Measurements from ENCODE around the gene RNF20.
A peak's percentile ranks its signal among the peaks of the same experiment; 100 is the strongest.
"Not testable (repeated sequence)": the region's sequence is repeated elsewhere in the genome, so short reads cannot be mapped to it uniquely, and the experiment has no call there.

Gene RNF20

GRCh38 chr9:101536351-101536750, 2.7 kb downstream of the RNF20 start:
- DNase-seq = no peak

DNA sequence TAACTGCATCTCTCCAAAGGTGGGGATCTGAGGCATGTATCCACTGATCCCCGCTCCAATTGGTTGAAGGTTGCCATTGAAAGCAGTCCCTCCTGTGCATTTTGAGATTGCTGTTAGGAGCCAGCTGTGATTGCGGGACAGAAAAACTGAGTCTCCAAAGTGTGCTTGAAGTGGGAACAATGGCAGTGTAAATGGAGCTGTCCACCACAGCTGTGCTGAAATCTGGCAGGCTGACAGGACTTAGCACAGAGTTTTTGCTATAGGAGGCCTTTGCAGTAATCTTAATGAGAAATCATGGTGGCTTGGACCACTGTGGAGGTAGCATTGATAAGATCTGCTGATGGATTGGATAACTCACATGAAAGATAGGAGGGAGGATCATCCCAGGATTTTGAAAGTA, 3.3 kb downstream of the RNF20 start:
- DNase-seq = peak in 1 of 6 experiments; percentile 1

- no peak for DNase-seq
Measured at GRCh38 chr9:101540069-101540468, 6.4 kb downstream of the RNF20 start.

- no peak for DNase-seq
Measured at GRCh38 chr9:101543098-101543735, 9.6 kb downstream of the RNF20 start.

- not testable (repeated sequence) for DNase-seq
Measured at GRCh38 chr9:101549472-101550098, 15.9 kb downstream of the RNF20 start.

GRCh38 chr9:101561740-101562139, 28.1 kb downstream of the RNF20 start:
- DNase-seq = no peak

DNA sequence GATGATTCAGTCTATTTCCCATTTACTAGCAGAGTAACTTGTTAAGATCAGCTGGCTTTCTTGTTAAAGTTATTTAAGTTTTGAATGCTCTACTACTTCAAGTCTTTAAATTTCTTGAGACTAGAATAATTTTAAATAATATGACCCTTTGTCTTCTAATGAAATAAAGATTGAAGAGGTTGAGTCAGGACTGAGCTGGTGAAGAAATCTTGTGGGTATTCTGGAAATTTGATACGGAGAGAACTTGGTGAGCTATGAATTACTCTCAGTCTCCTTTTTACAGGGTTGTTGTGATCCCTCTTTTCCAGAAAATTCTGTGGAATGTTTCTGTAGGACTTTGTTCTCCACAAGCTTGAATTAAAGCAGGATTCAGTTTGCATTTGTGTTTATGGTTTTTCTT, 29.3 kb downstream of the RNF20 start:
- DNase-seq = no peak

GRCh38 chr9:101564252-101564651, 30.6 kb downstream of the RNF20 start:
- DNase-seq = no peak

DNA sequence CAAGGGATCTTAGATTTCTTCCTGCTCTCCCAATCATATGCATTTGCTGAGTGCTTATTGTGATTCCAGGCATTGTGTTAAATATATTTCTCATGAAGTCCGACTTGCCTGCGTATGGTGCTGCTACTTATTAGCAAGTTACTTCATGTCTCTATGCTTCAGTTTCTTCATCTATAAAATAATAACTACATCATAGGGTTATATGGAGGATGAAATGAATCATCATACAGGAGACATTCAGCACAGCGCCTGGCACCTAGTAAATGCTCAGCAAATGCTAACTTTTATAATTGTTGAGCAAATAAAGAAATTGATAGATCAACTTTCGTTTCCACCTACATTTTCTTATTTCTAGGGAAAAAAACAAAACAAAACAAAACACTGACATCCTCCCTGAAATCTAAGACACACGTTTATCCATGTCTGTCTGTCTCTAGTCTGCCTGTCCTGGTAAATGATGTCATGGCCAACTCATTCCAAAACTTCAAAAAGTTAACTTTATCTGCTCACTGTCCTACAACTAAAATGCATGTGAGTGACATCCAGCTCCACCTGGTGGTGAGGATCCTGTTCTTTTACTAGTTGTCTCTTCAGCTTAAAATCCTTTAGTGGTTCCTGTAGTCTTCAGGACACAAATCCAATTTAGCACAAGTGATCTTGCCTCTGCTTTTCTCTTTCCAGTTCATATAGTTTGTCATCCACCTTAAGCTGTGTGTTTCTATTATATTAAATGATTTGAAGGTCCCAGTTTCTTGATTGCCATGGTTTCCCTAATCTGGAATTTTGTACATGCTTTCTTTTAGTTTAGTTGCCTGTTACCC, 33.5 kb downstream of the RNF20 start:
- DNase-seq = peak in 3 of 6 experiments; percentile 10 to 26 (median 20)

- no peak for DNase-seq
Measured at GRCh38 chr9:101567725-101568350, 34.2 kb downstream of the RNF20 start.

DNA sequence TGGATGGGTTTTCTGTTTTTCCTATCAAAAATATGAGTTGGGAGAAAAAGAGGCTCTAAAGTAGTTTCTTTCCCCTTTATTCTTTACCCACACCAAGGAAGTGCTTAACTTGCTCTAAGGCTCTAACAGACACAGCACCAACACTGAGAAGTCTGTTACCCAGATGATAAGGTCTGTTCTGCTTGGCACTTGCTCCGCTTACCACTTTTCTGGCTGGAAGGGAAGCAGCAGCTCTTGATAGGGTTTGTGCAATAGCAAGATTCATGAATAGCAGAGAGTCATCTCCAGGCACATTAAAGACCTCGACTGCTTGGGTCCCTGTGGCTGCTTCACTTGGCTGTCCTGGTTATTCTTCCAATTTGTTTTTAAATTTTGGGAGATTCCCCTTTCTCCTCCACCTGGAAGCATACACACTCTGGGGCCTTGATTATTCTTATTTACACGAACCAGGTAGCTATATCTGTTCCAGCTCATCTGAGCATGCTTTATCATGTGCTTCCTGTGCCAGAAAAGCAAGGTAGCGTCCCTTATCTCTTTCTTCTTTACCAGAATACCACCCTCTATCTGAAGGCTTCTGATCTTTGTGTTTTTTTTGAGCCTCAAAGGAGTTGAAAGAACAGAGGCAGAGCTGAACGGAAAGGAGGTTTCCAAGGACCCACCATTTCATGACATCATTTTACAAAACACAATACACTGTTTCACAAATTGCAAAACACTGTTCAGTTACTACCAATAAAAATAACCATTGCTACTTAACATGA, 36.3 kb downstream of the RNF20 start:
- peak in 3 of 6 experiments; percentile 83 to 89 (median 88) for DNase-seq

- no peak for DNase-seq
Measured at GRCh38 chr9:101571114-101571513, 37.5 kb downstream of the RNF20 start.

DNA sequence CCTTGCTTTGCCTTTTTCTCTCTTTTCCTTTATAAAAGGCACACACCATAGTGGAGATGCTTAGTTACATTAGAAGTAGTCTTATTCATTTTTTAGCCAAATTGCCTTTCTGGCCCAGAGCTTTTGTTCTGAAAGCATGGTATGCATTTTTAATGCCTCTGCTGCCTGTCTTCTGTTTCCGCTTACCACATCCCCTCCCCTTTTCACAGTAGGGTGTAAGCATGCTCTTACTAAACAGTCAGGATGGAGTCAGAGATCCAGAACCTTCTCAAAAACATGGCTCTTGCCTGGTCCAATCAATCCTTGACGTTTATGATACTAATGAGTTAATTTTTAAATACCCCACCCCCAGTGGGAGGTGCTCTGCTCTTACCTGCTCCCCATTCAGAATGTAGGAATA, 38.7 kb downstream of the RNF20 start:
- DNase-seq = peak in 3 of 6 experiments; percentile 8 to 28 (median 15)

GRCh38 chr9:101574731-101575333, 41.2 kb downstream of the RNF20 start:
- DNase-seq = no peak

GRCh38 chr9:101578378-101578777, 44.7 kb downstream of the RNF20 start:
- DNase-seq = no peak

- DNase-seq = no peak
Measured at GRCh38 chr9:101579711-101580545, 46.3 kb downstream of the RNF20 start.

- no peak for DNase-seq
Measured at GRCh38 chr9:101582553-101582952, 48.9 kb downstream of the RNF20 start.

- no peak for DNase-seq
Measured at GRCh38 chr9:101585740-101586139, 52.1 kb downstream of the RNF20 start.

- no peak for DNase-seq
Measured at GRCh38 chr9:101586651-101587050, 53.0 kb downstream of the RNF20 start.

GRCh38 chr9:101587332-101588043, 53.8 kb downstream of the RNF20 start:
- DNase-seq = no peak

DNA sequence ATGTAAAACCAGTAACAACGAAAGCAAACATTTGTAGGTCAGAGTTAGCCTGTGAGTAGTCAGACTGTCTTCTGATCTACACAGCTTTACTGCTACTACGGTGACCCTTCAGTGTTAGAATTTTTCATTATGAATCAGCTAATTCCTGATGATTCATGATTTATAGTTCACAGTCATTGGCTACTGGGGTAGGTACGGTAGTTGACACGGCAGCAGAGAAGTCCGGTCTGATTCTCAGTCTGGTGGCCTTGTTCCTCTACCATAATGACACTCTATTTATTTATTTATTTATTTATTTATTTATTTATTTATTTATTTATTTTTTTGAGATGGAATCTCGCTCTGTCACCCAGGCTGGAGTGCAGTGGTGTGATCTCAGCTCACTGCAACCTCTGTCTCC, 56.4 kb downstream of the RNF20 start:
- not testable (repeated sequence) for DNase-seq

Measured in stimulated activated naive CD4-positive, alpha-beta T cell (primary cell).